ENCODE measurements around the gene ABHD14A.

- no peak for TF ChIP-seq EMX1 (CRISPR knock-in tag; IDR thresholded peaks at IDR 0.05)
- TF ChIP-seq CTCF (IDR thresholded peaks at IDR 0.05): no peak
- no peak for TF ChIP-seq E2F5 (CRISPR knock-in tag; IDR thresholded peaks at IDR 0.05)
- no peak for TF ChIP-seq NR3C1 (CRISPR knock-in tag; conservative IDR thresholded peaks at IDR 0.05; ENCODE audit: low read depth)
- no peak for TF ChIP-seq FOXJ3 (CRISPR knock-in tag; IDR thresholded peaks at IDR 0.05; ENCODE audit: borderline replicate concordance)
- TF ChIP-seq STAT6 (CRISPR knock-in tag; conservative IDR thresholded peaks at IDR 0.05; ENCODE audit: low read depth): no peak
- TF ChIP-seq NR1H2 (CRISPR knock-in tag; IDR thresholded peaks at IDR 0.05): no peak
- TF ChIP-seq USF2 (CRISPR knock-in tag; IDR thresholded peaks at IDR 0.05): no peak
- TF ChIP-seq ZSCAN18 (CRISPR knock-in tag; IDR thresholded peaks at IDR 0.05): no peak
- TF ChIP-seq MLX (CRISPR knock-in tag; IDR thresholded peaks at IDR 0.05): no peak
These were observed 25.7 kb upstream of the ABHD14A start for GRCh38 chr3:51949121-51949520.
